Activated CD8-positive, alpha-beta T cell treated with anti-CD3 and anti-CD28 coated beads, Interleukin-2, amount 10 ng/mL, durations not matched to agents 7 days and 5 days (primary cell): ENCODE results near the gene NT5C1A. TPM values are rescaled to one million over a fixed set of nuclear protein-coding genes. Genes with fewer than 3 reads are reported as not detected.

Source experiments
- ATAC-seq: fragments of 150-1000 bp; cut with Tn5 transposase; one replicate; pipeline ENCODE4 v1.10.0; 2021; ENCODE audit warnings: moderate library complexity
- CTCF ChIA-PET: fragments of 350-600 bp; sonication (Branson Sonifier 250); formaldehyde crosslinking; loops from one replicate; lab custom pipeline; 2021; ENCODE audit warnings: antibody characterized with exemption; lab: Charles Lee
- POLR2A ChIA-PET: fragments of 350-600 bp; sonication (Branson Sonifier 250); formaldehyde crosslinking; loops from one replicate; lab custom pipeline; 2021; ENCODE audit warnings: antibody characterized with exemption; lab: Charles Lee
- DNase-seq: peaks from one replicate; pipeline ENCODE4 v3.0.0-alpha.2; 2020
- H3K27ac Mint-ChIP-seq: one replicate; pipeline ENCODE4 v1.8.0; 2021; ENCODE audit warnings: mild to moderate bottlenecking, mixed read lengths
- H3K27me3 Mint-ChIP-seq: one replicate; pipeline ENCODE4 v1.8.0; 2021; ENCODE audit warnings: low read depth, mixed read lengths
- H3K36me3 Mint-ChIP-seq: one replicate; pipeline ENCODE4 v1.8.0; 2021; ENCODE audit warnings: low read depth, mixed read lengths
- H3K4me1 Mint-ChIP-seq: one replicate; pipeline ENCODE4 v1.8.0; 2021; ENCODE audit warnings: low read depth, mixed read lengths
- H3K4me3 Mint-ChIP-seq: one replicate; pipeline ENCODE4 v1.8.0; 2021; ENCODE audit warnings: mild to moderate bottlenecking, mixed read lengths
- H3K9me3 Mint-ChIP-seq: one replicate; pipeline ENCODE4 v1.8.0; 2022; ENCODE audit warnings: mixed read lengths; ENCODE audit not compliant: insufficient read depth
- total RNA-seq, 2 experiments: library from RNA; stranded (reverse); gene quantifications; one replicate each; pipeline ENCODE4 v1.2.3, GENCODE V29; 2021

Gene NT5C1A
- total RNA-seq, 2 experiments from 2014 or later: not detected

DNA sequence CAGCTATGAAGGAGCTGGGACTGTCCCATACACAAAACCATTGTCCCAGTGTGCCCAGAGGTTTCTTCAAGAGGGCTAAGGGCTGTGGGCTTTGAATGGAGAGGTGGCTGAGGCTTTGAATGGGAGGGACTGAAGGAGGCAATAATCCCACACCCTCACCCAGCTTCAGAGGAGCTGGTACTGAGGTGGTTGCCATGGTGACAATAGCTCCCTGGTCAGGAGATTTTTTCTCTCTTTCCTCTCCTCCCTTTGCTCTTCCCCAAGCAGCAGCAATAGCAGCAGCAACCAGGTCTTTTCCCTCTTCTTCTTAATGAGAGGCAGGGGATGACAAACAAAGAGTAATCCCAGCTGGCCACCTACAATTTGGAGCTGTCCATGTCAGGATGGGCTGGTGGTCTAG is 17.7 kb upstream of the NT5C1A start:
- Mint-ChIP-seq H3K36me3 (no peaks in the 10 kb centered on the region), H3K27ac (no peak overlapping the region), H3K4me1 (peaks cover 24% of the 10 kb centered on the region), H3K27me3 (peaks cover 54% of the 10 kb centered on the region), H3K4me3 (no peak overlapping the region), H3K9me3 (no peaks in the 10 kb centered on the region)
- DNase-seq: no peak
- ATAC-seq: no peak
- ChIA-PET POLR2A (no interaction called here), CTCF (interaction anchor here (1.2 kb wide), 1 partner anchor 31 kb away, joined by 4 read pairs; no protein-coding TSS in a partner anchor)

DNA sequence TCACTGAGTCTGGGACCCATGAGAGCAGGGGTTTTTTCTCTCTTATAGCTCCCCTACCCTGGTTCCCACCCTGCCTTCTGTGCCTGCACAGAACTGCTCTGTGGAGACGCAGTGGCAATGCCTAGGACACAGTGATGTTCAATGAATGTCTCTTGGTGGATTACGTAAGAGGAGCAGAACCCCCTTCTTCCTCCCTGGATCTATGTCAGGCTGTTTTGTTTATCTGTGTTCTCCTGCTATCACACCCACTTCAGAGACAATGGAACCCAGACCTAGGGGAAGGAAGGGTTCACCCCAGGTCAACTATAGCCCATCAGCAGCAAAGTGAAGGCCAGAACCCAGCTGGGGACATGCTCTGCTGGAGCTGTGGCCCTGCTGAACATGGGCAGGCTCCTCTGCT is 17.3 kb upstream of the NT5C1A start:
- DNase-seq (no peak), ATAC-seq (no peak)
- CTCF ChIA-PET: interaction anchor here (1.2 kb wide), 1 partner anchor 31 kb away, joined by 4 read pairs; no protein-coding TSS in a partner anchor
- Mint-ChIP-seq H3K9me3 (no peaks in the 10 kb centered on the region), H3K27ac (no peak overlapping the region), H3K4me3 (no peak overlapping the region), H3K4me1 (peaks cover 26% of the 10 kb centered on the region), H3K27me3 (peaks cover 53% of the 10 kb centered on the region), H3K36me3 (no peaks in the 10 kb centered on the region)
- POLR2A ChIA-PET: no interaction called here

DNA sequence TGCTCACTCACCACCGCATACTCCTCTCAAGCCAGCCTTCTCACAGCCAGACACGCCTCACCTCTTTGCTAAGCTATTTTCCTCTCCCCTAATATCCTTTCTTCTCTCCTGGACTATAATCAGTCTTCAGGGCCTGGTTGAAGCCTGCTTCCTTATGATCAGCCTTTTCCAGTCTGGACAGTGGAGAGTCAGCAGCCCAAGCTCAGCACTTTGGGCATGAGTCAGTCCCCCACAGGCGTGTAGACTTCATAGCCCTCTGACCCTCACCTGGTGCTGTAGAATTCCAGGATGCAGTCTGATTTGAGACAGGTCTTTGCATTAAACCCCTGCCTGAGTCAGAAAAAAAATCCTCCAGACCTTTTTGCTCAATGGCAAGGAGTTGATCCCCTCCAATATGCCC is 16.8 kb upstream of the NT5C1A start:
- Mint-ChIP-seq H3K4me3 (no peak overlapping the region), H3K4me1 (peaks cover 26% of the 10 kb centered on the region), H3K36me3 (no peaks in the 10 kb centered on the region), H3K27me3 (peaks cover 51% of the 10 kb centered on the region), H3K9me3 (no peaks in the 10 kb centered on the region), H3K27ac (no peak overlapping the region)
- ChIA-PET CTCF (interaction anchor here (1.2 to 1.3 kb wide), 3 partner anchors 16 to 82 kb away, joined by 3 to 4 read pairs (median 4); no protein-coding TSS in a partner anchor), POLR2A (interaction anchor here (0.9 kb wide), 1 partner anchor 17 kb away, joined by 3 read pairs; the partner anchor contains the start of gene NT5C1A)
- ATAC-seq (no peak), DNase-seq (no peak)

DNA sequence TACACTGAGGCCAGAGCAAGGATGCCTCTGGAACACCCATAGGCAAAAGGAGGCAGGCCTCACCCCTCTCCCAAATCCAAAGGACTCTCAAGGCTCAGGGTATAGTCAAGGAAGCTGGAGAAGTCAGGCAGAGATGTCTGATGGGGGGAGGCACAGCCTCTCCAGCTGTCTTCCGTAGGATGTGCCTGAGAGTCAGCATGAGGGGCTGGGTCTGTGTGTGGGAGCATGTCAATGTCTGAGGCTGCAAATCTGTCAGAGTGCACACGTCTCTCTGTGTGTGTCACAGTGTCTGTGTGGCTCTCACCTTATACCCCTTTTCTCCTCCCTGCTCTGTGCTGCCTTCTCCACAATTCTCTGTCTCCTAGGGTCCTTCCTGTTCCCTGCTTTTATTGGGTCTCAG is 15.3 kb upstream of the NT5C1A start:
- Mint-ChIP-seq H3K9me3 (no peaks in the 10 kb centered on the region), H3K36me3 (no peaks in the 10 kb centered on the region), H3K4me3 (no peak overlapping the region), H3K27ac (no peak overlapping the region), H3K4me1 (peaks cover 20% of the 10 kb centered on the region), H3K27me3 (peaks cover 47% of the 10 kb centered on the region)
- CTCF ChIA-PET: interaction anchor here (1.2 kb wide), 1 partner anchor 81 kb away, joined by 4 read pairs; no protein-coding TSS in a partner anchor
- ATAC-seq (no peak), DNase-seq (no peak)
- POLR2A ChIA-PET: no interaction called here

DNA sequence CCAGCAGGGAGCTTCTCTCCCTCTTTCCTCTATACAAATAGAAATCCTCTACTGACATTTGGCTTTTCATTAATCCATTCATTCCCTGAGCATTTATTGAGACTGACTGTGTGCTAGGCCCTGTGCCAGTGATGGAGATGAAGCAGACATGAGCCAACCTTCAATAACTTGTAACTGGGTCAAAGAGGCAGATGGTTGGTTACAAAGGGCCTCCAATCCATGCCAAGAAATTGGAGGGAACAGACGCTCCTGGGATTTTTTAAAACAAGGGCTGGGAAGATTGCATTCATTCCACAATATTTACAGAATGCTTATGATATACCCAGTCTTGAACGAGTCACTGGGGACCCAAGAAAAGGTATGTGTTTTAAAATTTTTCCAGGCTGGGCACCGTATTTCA is 13.2 kb upstream of the NT5C1A start:
- Mint-ChIP-seq H3K9me3 (no peaks in the 10 kb centered on the region), H3K27ac (no peak overlapping the region), H3K4me1 (peaks cover 15% of the 10 kb centered on the region), H3K27me3 (peaks cover 37% of the 10 kb centered on the region), H3K36me3 (no peaks in the 10 kb centered on the region), H3K4me3 (no peak overlapping the region)
- CTCF ChIA-PET: interaction anchor here (2.0 to 2.8 kb wide), 2 partner anchors 12 to 27 kb away, joined by 7 to 9 read pairs; no protein-coding TSS in a partner anchor
- DNase-seq (no peak), ATAC-seq (no peak)
- POLR2A ChIA-PET: interaction anchor here (0.6 kb wide), 1 partner anchor 143 kb away, joined by 3 read pairs; no protein-coding TSS in a partner anchor

DNA sequence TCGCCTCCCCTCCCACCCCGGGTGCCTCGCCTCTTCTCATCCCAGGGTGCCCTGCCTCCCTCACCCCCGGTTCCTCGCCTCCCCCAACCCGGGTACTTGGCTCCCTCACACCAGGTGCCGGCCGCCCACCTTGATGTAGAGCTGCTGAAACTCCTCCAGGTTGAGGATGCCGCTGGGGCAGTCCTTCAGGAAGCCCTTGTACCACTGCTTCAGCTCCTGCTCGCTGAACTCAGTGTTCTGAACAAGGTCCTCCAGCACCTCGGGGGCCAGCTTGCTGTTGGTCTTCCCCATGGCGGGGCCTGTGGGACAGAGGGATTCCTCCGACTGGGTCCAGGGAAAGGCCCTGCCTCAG is 12.4 kb upstream of the NT5C1A start:
- Mint-ChIP-seq H3K27me3 (peaks cover 31% of the 10 kb centered on the region), H3K36me3 (no peaks in the 10 kb centered on the region), H3K27ac (no peak overlapping the region), H3K9me3 (no peaks in the 10 kb centered on the region), H3K4me1 (peaks cover 12% of the 10 kb centered on the region), H3K4me3 (no peak overlapping the region)
- DNase-seq (no peak), ATAC-seq (no peak)
- POLR2A ChIA-PET: no interaction called here
- CTCF ChIA-PET: interaction anchor here (2.0 to 2.8 kb wide), 2 partner anchors 12 to 26 kb away, joined by 7 to 9 read pairs; no protein-coding TSS in a partner anchor

DNA sequence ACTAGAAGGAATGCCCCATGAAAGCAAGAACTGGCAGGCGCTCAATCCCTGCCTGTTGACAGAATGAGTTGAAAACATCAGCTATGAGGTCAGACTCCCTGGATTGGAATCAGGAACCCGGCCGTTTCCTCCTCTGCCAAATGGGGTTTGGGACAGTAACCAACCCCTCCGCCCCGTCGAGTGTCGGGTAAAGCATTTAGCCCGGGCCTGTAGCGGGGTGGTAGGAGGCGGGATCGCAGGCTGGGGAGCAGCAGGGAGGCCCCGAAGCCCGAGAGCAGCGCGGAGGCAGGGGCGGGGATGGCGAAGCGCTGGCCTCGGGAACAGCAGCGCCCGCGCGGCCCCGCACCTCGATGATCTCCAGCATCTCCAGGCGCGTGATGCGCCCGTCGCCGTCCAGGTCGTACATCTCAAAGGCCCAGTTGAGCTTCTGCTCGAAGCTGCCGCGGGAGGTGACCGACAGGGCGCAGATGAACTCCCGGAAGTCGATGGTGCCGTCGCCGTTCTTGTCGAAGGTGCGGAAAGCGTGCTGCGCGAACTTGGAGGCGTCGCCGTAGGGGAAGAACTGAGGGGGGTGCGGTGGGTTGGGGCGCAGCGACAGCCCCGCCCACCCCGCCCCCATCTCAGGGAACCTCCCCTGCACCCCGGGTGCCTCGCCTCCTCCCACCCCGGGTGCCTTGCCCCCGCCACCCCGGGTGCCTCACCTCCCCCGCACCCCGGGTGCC is 11.8 kb upstream of the NT5C1A start:
- no peaks in the 10 kb centered on the region for H3K9me3 Mint-ChIP-seq
- no peak overlapping the region for H3K4me3 Mint-ChIP-seq
- POLR2A ChIA-PET: no interaction called here

DNA sequence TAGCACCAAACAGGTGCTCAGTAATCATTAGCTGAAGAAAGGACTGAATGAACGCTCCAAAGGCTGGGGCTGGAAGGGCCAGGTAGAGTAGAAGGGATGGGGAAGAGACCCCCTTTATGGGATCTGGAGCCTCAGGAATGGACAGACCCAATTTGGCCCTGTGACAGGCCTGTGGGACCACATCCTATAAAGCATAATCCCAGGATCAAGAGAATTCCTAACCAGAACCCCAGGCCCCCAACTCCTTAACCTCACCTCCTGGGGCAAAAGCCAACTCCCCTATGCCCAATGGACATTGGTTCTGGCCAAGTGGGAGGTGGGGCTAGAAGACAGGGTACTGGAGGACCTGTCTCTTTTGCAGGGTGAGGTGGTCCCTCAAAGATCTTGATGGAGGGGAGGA is 10.1 kb upstream of the NT5C1A start:
- H3K4me3 Mint-ChIP-seq: no peak overlapping the region
- ChIA-PET CTCF (interaction anchor here (1.4 to 3.5 kb wide), 4 partner anchors 11 to 76 kb away, joined by 5 to 34 read pairs (median 14); partner anchors contain the start of gene NT5C1A), POLR2A (interaction anchor here (0.7 to 1.1 kb wide), 2 partner anchors 9 kb away, joined by 3 to 5 read pairs; partner anchors contain the start of gene HPCAL4)
- peaks cover 20% of the 10 kb centered on the region for H3K27me3 Mint-ChIP-seq
- peaks cover 12% of the 10 kb centered on the region for H3K4me1 Mint-ChIP-seq
- no peaks in the 10 kb centered on the region for H3K9me3 Mint-ChIP-seq
- ATAC-seq (no peak), DNase-seq (no peak)
- no peaks in the 10 kb centered on the region for H3K36me3 Mint-ChIP-seq
- H3K27ac Mint-ChIP-seq: no peak overlapping the region

More for the DNA sequence above, 11.8 kb upstream of the NT5C1A start:
- Mint-ChIP-seq H3K27me3 (peaks cover 30% of the 10 kb centered on the region), H3K36me3 (no peaks in the 10 kb centered on the region), H3K4me1 (peaks cover 12% of the 10 kb centered on the region), H3K27ac (no peak overlapping the region)
- DNase-seq: peak; percentile 45
- CTCF ChIA-PET: interaction anchor here (2.0 to 2.8 kb wide), 2 partner anchors 11 to 26 kb away, joined by 7 to 9 read pairs; no protein-coding TSS in a partner anchor
- peak; percentile 11 for ATAC-seq

DNA sequence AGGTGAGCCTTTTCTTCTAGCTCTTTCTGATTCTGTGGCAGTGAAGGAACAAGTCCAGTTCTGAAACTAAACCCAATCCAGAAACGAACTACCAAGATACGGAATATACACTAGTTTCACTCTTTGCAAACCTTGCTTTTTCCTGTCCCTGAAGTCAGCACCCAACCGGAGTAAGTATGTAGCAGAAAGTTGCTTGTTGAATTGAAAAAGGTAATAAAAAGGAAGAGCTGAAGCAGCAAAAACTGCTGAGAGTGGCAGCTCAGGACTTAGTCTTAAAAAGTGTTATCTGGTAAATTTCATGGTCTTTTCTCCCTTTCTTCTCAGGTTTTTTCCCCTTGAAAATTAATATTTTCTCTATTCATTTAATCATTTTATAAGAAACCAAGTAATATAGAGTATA is 9.4 kb upstream of the NT5C1A start:
- no peak overlapping the region for H3K27ac Mint-ChIP-seq
- POLR2A ChIA-PET: interaction anchor here (0.7 kb wide), 1 partner anchor 10 kb away, joined by 5 read pairs; the partner anchor contains the start of gene HPCAL4
- peaks cover 17% of the 10 kb centered on the region for H3K27me3 Mint-ChIP-seq

DNA sequence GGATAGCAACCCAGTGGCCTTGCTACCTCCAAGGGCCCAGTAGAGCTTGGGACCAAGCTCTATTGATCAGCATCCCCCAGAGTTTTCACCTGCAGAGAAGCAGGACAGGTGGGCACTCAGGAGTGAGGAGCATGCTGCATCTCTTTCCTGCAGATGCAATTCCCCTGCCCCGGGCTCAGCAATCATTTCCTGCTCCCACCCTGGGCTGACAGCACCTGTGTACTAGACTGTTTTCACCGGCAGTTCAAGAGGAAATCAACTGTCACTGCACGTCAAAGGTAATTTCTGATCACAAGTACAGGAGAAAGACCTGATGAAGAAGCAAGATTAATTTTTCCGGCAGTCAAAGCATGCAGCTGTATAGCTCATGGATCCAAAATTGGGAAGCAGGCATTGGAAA is 8.8 kb upstream of the NT5C1A start:
- CTCF ChIA-PET: interaction anchor here (1.1 to 3.5 kb wide), 7 partner anchors 9 to 75 kb away, joined by 3 to 34 read pairs (median 5); partner anchors contain the start of gene NT5C1A
- POLR2A ChIA-PET: no interaction called here
- no peak overlapping the region for H3K27ac Mint-ChIP-seq
- H3K4me1 Mint-ChIP-seq: peaks cover 12% of the 10 kb centered on the region
- no peak for DNase-seq
- H3K27me3 Mint-ChIP-seq: peaks cover 16% of the 10 kb centered on the region
- no peak for ATAC-seq
- no peak overlapping the region for H3K4me3 Mint-ChIP-seq
- no peaks in the 10 kb centered on the region for H3K36me3 Mint-ChIP-seq
- H3K9me3 Mint-ChIP-seq: no peaks in the 10 kb centered on the region

More for the DNA sequence above, 9.4 kb upstream of the NT5C1A start:
- Mint-ChIP-seq H3K4me3 (no peak overlapping the region), H3K36me3 (no peaks in the 10 kb centered on the region), H3K9me3 (no peaks in the 10 kb centered on the region), H3K4me1 (peaks cover 12% of the 10 kb centered on the region)
- no peak for DNase-seq
- ATAC-seq: no peak
- CTCF ChIA-PET: interaction anchor here (1.1 to 3.5 kb wide), 6 partner anchors 10 to 75 kb away, joined by 3 to 34 read pairs (median 6); partner anchors contain the start of gene NT5C1A

DNA sequence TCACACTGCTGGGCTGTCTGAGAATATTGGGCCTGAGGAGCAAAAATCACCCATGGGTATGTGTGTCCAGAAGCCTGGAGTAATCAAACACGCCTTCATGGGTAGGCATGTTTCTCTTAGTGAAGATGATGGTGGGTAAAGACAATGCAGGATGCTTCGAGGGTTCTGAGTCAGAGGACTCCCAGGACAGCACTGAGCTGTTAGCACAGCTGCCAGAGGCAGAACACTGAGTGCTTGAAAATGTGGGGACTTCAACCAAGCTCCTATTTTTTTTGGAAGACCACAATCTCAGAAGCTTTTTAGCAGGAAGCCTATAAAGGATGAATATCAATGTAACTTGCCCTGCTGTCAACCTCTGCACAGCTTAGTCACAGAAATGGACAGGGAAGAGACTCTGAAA is 7.9 kb upstream of the NT5C1A start:
- POLR2A ChIA-PET: no interaction called here

More for the DNA sequence above, 7.9 kb upstream of the NT5C1A start:
- DNase-seq (no peak), ATAC-seq (no peak)
- Mint-ChIP-seq H3K27me3 (peaks cover 18% of the 10 kb centered on the region), H3K36me3 (no peaks in the 10 kb centered on the region), H3K4me1 (peaks cover 12% of the 10 kb centered on the region), H3K9me3 (no peaks in the 10 kb centered on the region), H3K27ac (no peak overlapping the region), H3K4me3 (no peak overlapping the region)
- CTCF ChIA-PET: interaction anchor here (0.9 to 3.5 kb wide), 4 partner anchors 8 to 74 kb away, joined by 3 to 34 read pairs (median 14); partner anchors contain the start of gene NT5C1A
